GM18907 (cell line): ENCODE measurements around the gene CCDC134.

Experiments
- ATAC-seq: cut with Tn5 transposase; IDR thresholded peaks from one replicate; pipeline ENCODE4 v1.9.1; 2021; ENCODE audit warnings: mild to moderate bottlenecking, moderate library complexity; ENCODE audit not compliant: unreplicated experiment

Gene CCDC134

GRCh38 chr22:41800348-41801146 lies at the start of gene CCDC134:
CCDC134 (plus strand) TSS chr22:41800679; CDS start chr22:41808891, 8,212 bp downstream.
- peak; percentile 86 for ATAC-seq

GRCh38 chr22:41752011-41752970 lies 48.2 kb upstream of the CCDC134 start:
- ATAC-seq: no peak

- ATAC-seq: no peak
These were observed 46.5 kb upstream of the CCDC134 start for GRCh38 chr22:41753984-41754383.

- ATAC-seq: no peak
These were observed 43.0 kb upstream of the CCDC134 start for GRCh38 chr22:41757502-41757901.

- no peak for ATAC-seq
These were observed 42.2 kb upstream of the CCDC134 start for GRCh38 chr22:41758231-41758630.

GRCh38 chr22:41762980-41763779 lies 37.3 kb upstream of the CCDC134 start:
- ATAC-seq: no peak

- no peak for ATAC-seq
These were observed 34.0 kb upstream of the CCDC134 start for GRCh38 chr22:41766476-41766875.

- ATAC-seq: no peak
These were observed 32.0 kb upstream of the CCDC134 start for GRCh38 chr22:41768430-41768829.

GRCh38 chr22:41770715-41771468 lies 29.6 kb upstream of the CCDC134 start:
- no peak for ATAC-seq

GRCh38 chr22:41772198-41772597 lies 28.3 kb upstream of the CCDC134 start:
- ATAC-seq: no peak

- no peak for ATAC-seq
These were observed 27.8 kb upstream of the CCDC134 start for GRCh38 chr22:41772645-41773044.

GRCh38 chr22:41775338-41775737 lies 25.1 kb upstream of the CCDC134 start:
- no peak for ATAC-seq

- ATAC-seq: no peak
These were observed 24.5 kb upstream of the CCDC134 start for GRCh38 chr22:41775976-41776375.

GRCh38 chr22:41776381-41776780 lies 24.1 kb upstream of the CCDC134 start:
- no peak for ATAC-seq

GRCh38 chr22:41777749-41778425 lies 22.6 kb upstream of the CCDC134 start:
- no peak for ATAC-seq

GRCh38 chr22:41779929-41780505 lies 20.5 kb upstream of the CCDC134 start:
- ATAC-seq: no peak

GRCh38 chr22:41780746-41781505 lies 19.6 kb upstream of the CCDC134 start:
- peak; percentile 93 for ATAC-seq

- peak; percentile 18 for ATAC-seq
These were observed 19.0 kb upstream of the CCDC134 start for GRCh38 chr22:41781507-41781906.

GRCh38 chr22:41782316-41782715 lies 18.2 kb upstream of the CCDC134 start:
- no peak for ATAC-seq
